Gastroesophageal sphincter (tissue), 3 donors: Measurements from ENCODE around the gene RAB6D.
"Not testable (repeated sequence)": the region's sequence is repeated elsewhere in the genome, so short reads cannot be mapped to it uniquely, and the experiment has no call there.

ENCODE experiments used
- CTCF ChIP-seq, 4 experiments: fragments of 200-600 bp in 2 of 4; fragments of 450-650 bp in 2 of 4; sonication (generic) in 1 of 4; IDR thresholded peaks; one replicate each; pipeline ENCODE4 v1.5.1; 2017 to 2019; ENCODE audit warnings: antibody characterized with exemption in 4 of 4, mild to moderate bottlenecking in 2 of 4, moderate library complexity in 2 of 4
- EP300 ChIP-seq: sonication (generic); formaldehyde crosslinking; IDR thresholded peaks from one replicate; pipeline ENCODE4 v1.6.1; 2017; ENCODE audit warnings: antibody characterized with exemption, mild to moderate bottlenecking
- POLR2A ChIP-seq, 2 donors: fragments of 450-650 bp; IDR thresholded peaks; one replicate each; pipeline ENCODE4 v1.6.1; 2017; ENCODE audit warnings: antibody characterized with exemption in 2 of 2, mild to moderate bottlenecking in 2 of 2, moderate library complexity in 1 of 2

GRCh38 chr2:131368493-131369066, 4.6 kb upstream of the RAB6D start:
- TF ChIP-seq CTCF (IDR thresholded peaks at IDR 0.05); POLR2A (IDR thresholded peaks at IDR 0.05); EP300: not testable (repeated sequence)
